Mesenchymal stem cell (in vitro differentiated cells and primary cell): ENCODE data around the gene NAPB.

Source experiments
- DNase-seq: peaks from one replicate; pipeline ENCODE4 v3.0.0-alpha.2; 2013
- H2AFZ ChIP-seq: one replicate; pipeline ENCODE4 v1.6.1; 2013; ENCODE audit warnings: low read depth, mild to moderate bottlenecking, control low read depth, inconsistent platforms, low read length, moderate library complexity
- H2AK5ac ChIP-seq: 2 replicates; pipeline ENCODE4 v1.6.1; 2013; ENCODE audit warnings: low read length, moderate library complexity, mild to moderate bottlenecking, inconsistent platforms; ENCODE audit not compliant: severe bottlenecking
- H2BK120ac ChIP-seq: one replicate; pipeline ENCODE4 v1.6.1; 2013; ENCODE audit warnings: low read depth, mild to moderate bottlenecking, inconsistent platforms, low read length, moderate library complexity
- H2BK12ac ChIP-seq, 2 experiments: one replicate each; pipeline ENCODE4 v1.6.1; 2013; ENCODE audit warnings: inconsistent platforms in 2 of 2, low read length in 2 of 2, mild to moderate bottlenecking in 2 of 2, moderate library complexity in 2 of 2, control low read depth in 1 of 2
- H2BK15ac ChIP-seq: one replicate; pipeline ENCODE4 v1.6.1; 2013; ENCODE audit warnings: mild to moderate bottlenecking, low read depth, inconsistent platforms; ENCODE audit not compliant: poor library complexity, severe bottlenecking
- H2BK5ac ChIP-seq: 2 replicates; pipeline ENCODE4 v1.6.1; 2013; ENCODE audit warnings: low read depth, mild to moderate bottlenecking, low read length, control low read depth, inconsistent platforms; ENCODE audit not compliant: poor library complexity, severe bottlenecking
- H3K14ac ChIP-seq, 2 experiments: one replicate each; pipeline ENCODE4 v1.6.1; 2013; ENCODE audit warnings: inconsistent platforms in 2 of 2, low read length in 2 of 2, control low read depth in 1 of 2, mild to moderate bottlenecking in 1 of 2, moderate library complexity in 1 of 2
- H3K18ac ChIP-seq, 2 experiments: one replicate each; pipeline ENCODE4 v1.6.1; 2013; ENCODE audit warnings: inconsistent platforms in 2 of 2, low read length in 2 of 2, control low read depth in 1 of 2, low read depth in 1 of 2, mild to moderate bottlenecking in 1 of 2
- H3K23ac ChIP-seq, 2 experiments: one replicate each; pipeline ENCODE4 v1.6.1; 2013; ENCODE audit warnings: inconsistent platforms in 2 of 2, low read length in 2 of 2, mild to moderate bottlenecking in 2 of 2, moderate library complexity in 2 of 2, control low read depth in 1 of 2
- H3K27ac ChIP-seq: 2 replicates; pipeline ENCODE4 v1.5.1; 2013; ENCODE audit warnings: mild to moderate bottlenecking, moderate library complexity, low read length, control low read depth, inconsistent platforms; ENCODE audit not compliant: poor library complexity, severe bottlenecking
- H3K27me3 ChIP-seq, 2 experiments: 2 replicates each; pipeline versions ENCODE4 v1.6.1 to v1.7.0; 2013; ENCODE audit warnings: low read length in 2 of 2, mild to moderate bottlenecking in 2 of 2, moderate library complexity in 2 of 2, control low read depth in 1 of 2, inconsistent platforms in 1 of 2; ENCODE audit not compliant: control insufficient read depth in 1 of 2, insufficient read depth in 1 of 2
- H3K36me3 ChIP-seq, 2 experiments: 2 replicates each; pipeline versions ENCODE4 v1.6.1 to v1.7.0; 2013; ENCODE audit warnings: low read length in 2 of 2, control low read depth in 1 of 2, inconsistent platforms in 1 of 2, low read depth in 1 of 2, mild to moderate bottlenecking in 1 of 2; ENCODE audit not compliant: insufficient read depth in 2 of 2, control insufficient read depth in 1 of 2
- H3K4ac ChIP-seq, 2 experiments: one replicate each; pipeline ENCODE4 v1.6.1; 2013; ENCODE audit warnings: inconsistent platforms in 2 of 2, low read length in 2 of 2, mild to moderate bottlenecking in 2 of 2, moderate library complexity in 2 of 2, control low read depth in 1 of 2, low read depth in 1 of 2
- H3K4me1 ChIP-seq: 2 replicates; pipeline ENCODE4 v1.6.1; 2013; ENCODE audit warnings: low read depth, low read length, control low read depth; ENCODE audit not compliant: control insufficient read depth, insufficient read depth
- H3K4me2 ChIP-seq: 2 replicates; pipeline ENCODE4 v1.6.1; 2013; ENCODE audit warnings: low read length, mild to moderate bottlenecking, inconsistent platforms; ENCODE audit not compliant: poor library complexity, severe bottlenecking
- H3K4me3 ChIP-seq, 2 experiments: 2 replicates each; pipeline versions ENCODE4 v1.5.1 to v1.7.0; 2013; ENCODE audit warnings: low read length in 2 of 2, mild to moderate bottlenecking in 2 of 2, control low read depth in 1 of 2, low read depth in 1 of 2; ENCODE audit not compliant: insufficient read depth in 1 of 2
- H3K79me1 ChIP-seq: replicated peaks from 2 replicates; pipeline ENCODE4 v1.6.1; 2013; ENCODE audit warnings: mild to moderate bottlenecking, control low read depth, low read length, inconsistent platforms; ENCODE audit not compliant: poor library complexity, severe bottlenecking
- H3K9ac ChIP-seq: 2 replicates; pipeline ENCODE4 v1.7.0; 2013; ENCODE audit warnings: mild to moderate bottlenecking, low read length, moderate library complexity
- H3K9me3 ChIP-seq: 2 replicates; pipeline ENCODE4 v1.7.0; 2013; ENCODE audit warnings: mild to moderate bottlenecking, low read length; ENCODE audit not compliant: control insufficient read depth
- H4K8ac ChIP-seq: one replicate; pipeline ENCODE4 v1.6.1; 2013; ENCODE audit warnings: inconsistent platforms, mild to moderate bottlenecking, low read length, moderate library complexity
- H4K91ac ChIP-seq: one replicate; pipeline ENCODE4 v1.6.1; 2013; ENCODE audit warnings: mild to moderate bottlenecking, low read length, inconsistent platforms
- WGBS: methylation state at CpG from one replicate; pipeline ENCODE4 v1.1.7; 2013; ENCODE audit warnings: mixed read lengths; 5-methylcytosine and 5-hydroxymethylcytosine counted together

Gene NAPB

GRCh38 chr20:23370873-23371272 lies 50.4 kb downstream of the NAPB start:
- no peak overlapping the region for H2AFZ ChIP-seq
- H2BK120ac ChIP-seq = no peak overlapping the region
- no peak overlapping the region for H3K4ac ChIP-seq
- WGBS = 100% methylated on average over 2 of the region's 3 CpGs
- H3K18ac ChIP-seq = no peak overlapping the region
- H3K9ac ChIP-seq = no peak overlapping the region
- H2BK15ac ChIP-seq = no peak overlapping the region
- H2BK5ac ChIP-seq = no peak overlapping the region
- no peak overlapping the region for H3K4me2 ChIP-seq
- no peaks in the 10 kb centered on the region for H3K27me3 ChIP-seq
- no peak overlapping the region for H4K8ac ChIP-seq
- H4K91ac ChIP-seq = no peak overlapping the region
- no peak overlapping the region for H3K27ac ChIP-seq
- peaks cover 3% of the 10 kb centered on the region for H3K9me3 ChIP-seq
- H3K4me1 ChIP-seq = peaks cover 10% of the 10 kb centered on the region
- no peak overlapping the region for H2AK5ac ChIP-seq
- no peak overlapping the region for H3K23ac ChIP-seq
- peaks cover 32 to 83% of the 10 kb centered on the region in 2 experiments for H3K36me3 ChIP-seq
- H2BK12ac ChIP-seq = no peak overlapping the region
- DNase-seq = no peak
- H3K4me3 ChIP-seq = no peak overlapping the region
- peaks cover 22% of the 10 kb centered on the region for H3K79me1 ChIP-seq
- H3K14ac ChIP-seq = no peak overlapping the region

- H2AFZ ChIP-seq = no peak overlapping the region
- H2BK12ac ChIP-seq = no peak overlapping the region
- H3K23ac ChIP-seq = no peak overlapping the region
- no peak overlapping the region for H3K9ac ChIP-seq
- H2BK120ac ChIP-seq = no peak overlapping the region
- H3K14ac ChIP-seq = no peak overlapping the region
- H4K91ac ChIP-seq = no peak overlapping the region
- peaks cover 2% of the 10 kb centered on the region for H3K9me3 ChIP-seq
- no peak overlapping the region for H2BK5ac ChIP-seq
- H2AK5ac ChIP-seq = no peak overlapping the region
- peaks cover 23% of the 10 kb centered on the region for H3K79me1 ChIP-seq
- no peaks in the 10 kb centered on the region for H3K27me3 ChIP-seq
- no peak overlapping the region for H3K27ac ChIP-seq
- H3K4me2 ChIP-seq = no peak overlapping the region
- no peak overlapping the region for H2BK15ac ChIP-seq
- H3K36me3 ChIP-seq = peaks cover 33 to 83% of the 10 kb centered on the region in 2 experiments
- no peak overlapping the region for H4K8ac ChIP-seq
- no peak for DNase-seq
- 100% methylated on average over 2 of the region's 5 CpGs for WGBS
- no peak overlapping the region for H3K4ac ChIP-seq
- H3K4me3 ChIP-seq = no peak overlapping the region
- H3K4me1 ChIP-seq = peaks cover 16% of the 10 kb centered on the region
- H3K18ac ChIP-seq = no peak overlapping the region
These were observed 51.0 kb downstream of the NAPB start for GRCh38 chr20:23370274-23370673.

- Histone ChIP-seq H3K4ac (no peak overlapping the region), H3K18ac (no peak overlapping the region), H3K27me3 (no peaks in the 10 kb centered on the region), H3K36me3 (peaks cover 44 to 83% of the 10 kb centered on the region in 2 experiments), H2AK5ac (no peak overlapping the region), H3K27ac (no peak overlapping the region), H2AFZ (no peak overlapping the region), H2BK120ac (no peak overlapping the region), H3K14ac (no peak overlapping the region), H3K23ac (no peak overlapping the region), H3K4me2 (no peak overlapping the region), H3K79me1 (peaks cover 31% of the 10 kb centered on the region), H3K4me1 (peaks cover 17% of the 10 kb centered on the region), H2BK12ac (no peak overlapping the region), H3K9me3 (no peaks in the 10 kb centered on the region), H4K8ac (no peak overlapping the region), H2BK15ac (no peak overlapping the region), H3K4me3 (no peak overlapping the region), H3K9ac (no peak overlapping the region), H4K91ac (peak overlapping the region; percentile 43), H2BK5ac (no peak overlapping the region)
- no peak for DNase-seq
- 94% methylated on average over 14 of the region's 14 CpGs for WGBS
These were observed 52.0 kb downstream of the NAPB start for GRCh38 chr20:23369072-23369823.

DNA sequence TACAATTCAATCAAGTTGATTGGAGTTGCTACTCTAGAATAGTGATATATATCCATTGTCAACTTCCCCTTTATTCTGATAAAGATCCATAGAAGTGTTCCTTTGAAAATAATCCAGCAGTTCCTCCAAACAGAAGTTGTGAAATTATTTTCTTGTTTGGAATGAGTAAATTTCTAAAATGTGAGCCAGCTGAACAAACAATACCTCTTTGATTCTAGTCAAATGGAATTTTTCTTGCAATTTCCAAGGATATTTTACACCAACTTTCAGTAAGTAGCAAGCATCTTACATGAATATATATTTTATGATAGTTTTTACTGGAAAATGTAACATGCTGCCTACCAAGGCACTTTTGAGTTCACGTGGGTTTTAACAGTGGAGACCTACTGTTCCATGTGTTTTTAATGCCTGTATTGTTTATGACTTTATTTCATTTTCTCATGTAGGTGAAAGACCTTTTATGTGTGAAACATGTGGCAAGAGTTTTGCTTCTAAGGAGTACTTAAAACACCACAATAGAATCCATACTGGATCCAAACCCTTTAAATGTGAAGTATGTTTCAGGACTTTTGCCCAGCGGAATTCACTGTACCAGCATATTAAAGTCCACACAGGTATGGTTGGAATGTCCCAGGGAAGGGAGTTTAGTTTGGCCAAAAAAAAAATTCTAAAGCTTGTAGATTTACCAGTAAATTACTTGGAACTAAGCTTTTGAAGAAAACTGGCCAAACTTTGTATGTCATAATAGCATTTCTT lies 52.8 kb downstream of the NAPB start:
- no peak overlapping the region for H3K18ac ChIP-seq
- H3K79me1 ChIP-seq = peaks cover 27% of the 10 kb centered on the region
- peaks cover 40 to 77% of the 10 kb centered on the region in 2 experiments for H3K36me3 ChIP-seq
- H3K9ac ChIP-seq = no peak overlapping the region
- no peak overlapping the region for H2AK5ac ChIP-seq
- H3K9me3 ChIP-seq = no peaks in the 10 kb centered on the region
- H2BK12ac ChIP-seq = no peak overlapping the region
- no peak overlapping the region for H3K4me2 ChIP-seq
- H3K14ac ChIP-seq = no peak overlapping the region
- no peak overlapping the region for H3K23ac ChIP-seq
- no peak overlapping the region for H2BK5ac ChIP-seq
- WGBS = 92% methylated on average over 2 of the region's 2 CpGs
- H3K27me3 ChIP-seq = no peaks in the 10 kb centered on the region
- peak overlapping the region; percentile 24 for H3K27ac ChIP-seq
- H3K4me3 ChIP-seq = no peak overlapping the region
- H3K4me1 ChIP-seq = peaks cover 14% of the 10 kb centered on the region
- H4K91ac ChIP-seq = no peak overlapping the region
- H2BK15ac ChIP-seq = no peak overlapping the region
- no peak overlapping the region for H3K4ac ChIP-seq
- no peak for DNase-seq
- no peak overlapping the region for H2AFZ ChIP-seq
- H4K8ac ChIP-seq = no peak overlapping the region
- H2BK120ac ChIP-seq = no peak overlapping the region
